Stimulated activated naive B cell treated with anti-CD40 and anti-IgM and Interleukin-4, amounts not matched to agents 10 μg/mL and 1 μg/mL and 100 μg/mL, for 72 hours (primary cell): ENCODE data around the gene RBFOX1.
A peak's percentile ranks its signal among the peaks of the same experiment; 100 is the strongest.

Source experiments
- ATAC-seq, 2 donors: fragments of 150-1000 bp; cut with Tn5 transposase; replicated peaks; 2 replicates each; pipeline ENCODE4 v1.10.0; 2021; ENCODE audit warnings: moderate library complexity in 1 of 2
- DNase-seq: peaks from one replicate; pipeline ENCODE4 v3.0.0; 2021
- H3K27ac Mint-ChIP-seq: one replicate; pipeline ENCODE4 v1.8.0; 2022; ENCODE audit warnings: mild to moderate bottlenecking, mixed read lengths
- H3K27me3 Mint-ChIP-seq, 2 donors: one replicate each; pipeline ENCODE4 v1.8.0; 2022; ENCODE audit warnings: mixed read lengths in 2 of 2
- H3K36me3 Mint-ChIP-seq, 2 donors: one replicate each; pipeline ENCODE4 v1.8.0; 2022; ENCODE audit warnings: mixed read lengths in 2 of 2, mild to moderate bottlenecking in 1 of 2
- H3K4me1 Mint-ChIP-seq, 2 donors: one replicate each; pipeline ENCODE4 v1.8.0; 2022; ENCODE audit warnings: mixed read lengths in 2 of 2, mild to moderate bottlenecking in 1 of 2
- H3K4me3 Mint-ChIP-seq, 2 donors: one replicate each; pipeline ENCODE4 v1.8.0; 2022; ENCODE audit warnings: mild to moderate bottlenecking in 2 of 2, mixed read lengths in 2 of 2, moderate library complexity in 1 of 2
- H3K9me3 Mint-ChIP-seq, 2 donors: one replicate each; pipeline ENCODE4 v1.8.0; 2022; ENCODE audit warnings: mixed read lengths in 2 of 2, mild to moderate bottlenecking in 1 of 2

RBFOX1 gene

DNA sequence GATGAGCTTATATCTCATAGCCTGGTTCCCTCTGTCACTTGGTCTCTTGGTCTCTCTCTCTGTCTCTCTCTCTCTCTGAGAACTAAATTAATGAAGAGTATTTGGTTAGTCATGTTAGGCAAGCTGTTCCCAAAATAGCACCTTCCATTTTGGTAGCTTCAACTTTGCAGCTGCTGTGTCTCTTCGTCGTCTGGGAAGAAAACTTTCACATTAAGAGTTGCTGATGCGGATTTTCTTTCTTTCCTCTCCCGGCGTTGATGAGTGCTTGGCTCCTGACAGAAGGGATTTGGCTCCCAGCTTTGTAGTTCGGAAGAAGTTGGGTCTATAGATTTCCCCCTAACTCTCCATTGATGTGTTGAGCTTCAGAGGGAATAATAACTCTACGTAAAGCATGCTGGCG, at the start of gene RBFOX1:
RBFOX1 (plus strand) TSS at position 235 of the 400 bp plus-strand sequence.
- Mint-ChIP-seq H3K36me3 (no peaks in the 10 kb centered on the region), H3K4me1 (no peaks in the 10 kb centered on the region), H3K9me3 (no peaks in the 10 kb centered on the region), H3K4me3 (no peak within 1 kb of the TSS), H3K27ac (no peak within 1 kb of the TSS), H3K27me3 (no peaks in the 10 kb centered on the region)
- DNase-seq: no peak
- no peak for ATAC-seq

DNA sequence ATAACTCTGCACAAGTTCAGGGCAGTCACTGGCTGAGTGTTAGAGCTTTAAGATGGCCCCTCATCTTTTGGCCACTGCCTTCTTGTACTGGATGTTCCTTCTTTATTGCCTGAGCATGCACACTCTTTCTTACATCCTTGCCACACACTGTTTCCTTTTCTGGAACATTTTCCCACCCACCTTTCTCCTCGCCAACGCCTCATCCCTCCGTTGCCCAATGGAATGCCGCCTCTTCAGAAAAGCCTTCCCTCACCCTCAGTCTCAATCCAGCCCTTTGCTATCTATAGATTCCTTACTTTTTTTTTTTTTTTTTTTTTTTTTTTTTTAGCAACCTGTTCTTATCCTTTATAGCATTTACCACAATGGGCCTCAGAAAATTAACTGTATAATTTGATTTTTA, 47.9 kb upstream of the RBFOX1 start:
- DNase-seq (no peak), ATAC-seq (no peak)
- no peak overlapping the region for H3K4me3 Mint-ChIP-seq
- no peaks in the 10 kb centered on the region for H3K36me3 Mint-ChIP-seq
- H3K27me3 Mint-ChIP-seq: no peaks in the 10 kb centered on the region
- no peak overlapping the region for H3K27ac Mint-ChIP-seq
- peaks cover 4 to 7% of the 10 kb centered on the region in 2 donors for H3K9me3 Mint-ChIP-seq
- no peaks in the 10 kb centered on the region for H3K4me1 Mint-ChIP-seq

DNA sequence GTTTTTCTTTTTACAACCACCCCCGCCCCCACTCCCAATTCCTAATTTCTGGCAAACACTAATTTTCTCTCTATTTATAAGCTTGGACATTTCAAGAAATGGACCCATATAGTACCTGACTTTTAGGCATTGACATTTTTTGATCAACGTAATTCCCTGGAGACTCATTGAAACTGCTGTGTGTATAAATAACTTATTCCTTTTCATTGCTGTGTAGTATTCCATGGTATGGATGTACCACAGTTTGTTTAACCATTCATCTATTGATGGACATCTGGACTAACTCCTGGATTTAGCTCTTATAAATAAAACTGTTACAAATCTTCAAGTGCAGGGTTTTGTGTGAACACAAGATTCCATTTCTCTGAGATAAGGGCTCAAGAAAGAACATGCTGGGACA, 47.1 kb upstream of the RBFOX1 start:
- H3K4me3 Mint-ChIP-seq: no peak overlapping the region
- no peaks in the 10 kb centered on the region for H3K27me3 Mint-ChIP-seq
- ATAC-seq (no peak), DNase-seq (no peak)
- no peaks in the 10 kb centered on the region for H3K36me3 Mint-ChIP-seq
- H3K9me3 Mint-ChIP-seq: peaks cover 4 to 7% of the 10 kb centered on the region in 2 donors
- H3K27ac Mint-ChIP-seq: no peak overlapping the region
- H3K4me1 Mint-ChIP-seq: no peaks in the 10 kb centered on the region

DNA sequence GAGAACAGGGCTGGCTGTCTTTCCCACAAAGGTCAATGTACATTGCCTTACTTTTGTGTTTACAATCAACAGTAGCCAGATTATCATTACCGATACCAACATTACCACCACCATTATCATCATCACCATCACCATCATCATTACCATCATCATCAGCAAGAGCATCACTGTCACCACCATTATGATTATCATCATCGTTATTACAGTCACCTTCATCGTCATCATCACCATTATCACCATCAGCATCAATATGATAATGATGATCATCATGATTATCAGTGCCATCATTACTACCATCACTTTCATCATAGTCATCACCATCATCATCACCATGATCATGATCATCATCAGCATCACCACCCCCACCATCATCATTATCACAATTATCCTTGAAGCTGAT, 43.3 kb upstream of the RBFOX1 start:
- Mint-ChIP-seq H3K36me3 (no peaks in the 10 kb centered on the region), H3K27me3 (no peaks in the 10 kb centered on the region), H3K27ac (no peak overlapping the region), H3K4me1 (no peaks in the 10 kb centered on the region), H3K4me3 (no peak overlapping the region), H3K9me3 (peaks cover 7 to 12% of the 10 kb centered on the region in 2 donors)
- DNase-seq (no peak), ATAC-seq (no peak)

GRCh38 chr16:7290682-7291081, 42.0 kb upstream of the RBFOX1 start:
- Mint-ChIP-seq H3K9me3 (peaks cover 3 to 8% of the 10 kb centered on the region in 2 donors), H3K36me3 (no peaks in the 10 kb centered on the region), H3K27ac (no peak overlapping the region), H3K4me3 (no peak overlapping the region), H3K27me3 (no peaks in the 10 kb centered on the region), H3K4me1 (no peaks in the 10 kb centered on the region)
- DNase-seq (no peak), ATAC-seq (no peak)

- ATAC-seq (no peak), DNase-seq (no peak)
- Mint-ChIP-seq H3K27me3 (no peaks in the 10 kb centered on the region), H3K4me3 (no peak overlapping the region), H3K27ac (no peak overlapping the region), H3K9me3 (peaks cover 3 to 8% of the 10 kb centered on the region in 2 donors), H3K4me1 (no peaks in the 10 kb centered on the region), H3K36me3 (no peaks in the 10 kb centered on the region)
Measured at GRCh38 chr16:7294020-7294419, 38.6 kb upstream of the RBFOX1 start.

DNA sequence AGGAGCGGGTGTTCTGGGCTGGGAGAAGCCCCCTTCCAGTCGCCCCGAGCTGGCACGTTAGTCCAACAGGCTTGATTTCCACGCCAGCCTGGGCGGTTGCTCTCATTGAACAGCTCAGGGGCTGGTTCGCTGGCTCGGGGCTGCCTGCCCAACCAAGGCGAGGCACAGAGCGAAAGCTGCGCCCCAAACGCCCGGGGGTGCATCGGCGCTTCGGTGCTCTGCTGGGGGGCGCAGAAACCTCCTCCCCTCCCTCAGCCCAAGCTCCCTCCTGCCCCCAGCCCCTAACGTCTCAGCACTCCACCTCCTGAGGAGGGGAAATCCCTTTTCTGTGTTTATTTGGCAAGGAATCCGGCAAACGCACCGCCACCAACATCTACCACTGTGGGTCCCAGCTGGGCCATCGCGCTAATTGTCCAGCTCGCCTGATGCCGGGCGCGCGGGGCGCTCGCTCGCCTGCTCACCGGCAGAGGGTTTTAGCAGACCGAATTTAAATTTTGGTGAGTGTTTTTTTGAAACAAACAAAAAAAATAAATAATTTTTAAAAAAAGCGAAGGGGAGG, 29.5 kb upstream of the RBFOX1 start:
- Mint-ChIP-seq H3K27ac (no peak overlapping the region), H3K27me3 (peaks cover 44 to 53% of the 10 kb centered on the region in 2 donors), H3K36me3 (no peaks in the 10 kb centered on the region), H3K9me3 (peaks cover 1 to 9% of the 10 kb centered on the region in 2 donors), H3K4me3 (no peak overlapping the region), H3K4me1 (peaks cover 6 to 7% of the 10 kb centered on the region in 2 donors)
- ATAC-seq (no peak), DNase-seq (no peak)

GRCh38 chr16:7303660-7304200, 28.9 kb upstream of the RBFOX1 start:
- Mint-ChIP-seq H3K27me3 (peaks cover 44 to 53% of the 10 kb centered on the region in 2 donors), H3K4me3 (no peak overlapping the region), H3K4me1 (peaks cover 6 to 7% of the 10 kb centered on the region in 2 donors), H3K9me3 (peaks cover 1 to 9% of the 10 kb centered on the region in 2 donors), H3K27ac (no peak overlapping the region), H3K36me3 (no peaks in the 10 kb centered on the region)
- ATAC-seq: no peak
- no peak for DNase-seq

DNA sequence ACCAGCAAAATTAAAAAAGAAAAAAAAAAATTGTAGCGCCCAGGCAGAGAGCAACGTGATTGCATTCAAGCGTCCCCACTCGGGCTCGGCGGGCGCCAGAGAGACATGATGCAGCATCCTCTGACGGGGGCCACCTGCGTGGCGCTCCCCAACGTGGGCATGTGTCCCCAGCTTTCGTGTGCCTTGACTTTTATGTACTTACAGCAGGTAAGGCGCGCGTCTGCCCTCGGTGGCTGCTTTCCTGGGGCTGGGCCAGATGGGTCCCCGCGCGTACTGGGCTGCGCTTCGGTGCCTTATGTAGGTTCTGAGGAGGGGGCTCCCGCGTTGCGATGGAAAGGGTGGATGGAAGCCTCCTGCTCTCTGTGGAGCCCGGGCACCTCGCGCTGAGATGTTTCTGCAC, 28.4 kb upstream of the RBFOX1 start:
- no peak overlapping the region for H3K27ac Mint-ChIP-seq
- H3K27me3 Mint-ChIP-seq: peaks cover 44 to 53% of the 10 kb centered on the region in 2 donors
- H3K4me3 Mint-ChIP-seq: no peak overlapping the region
- DNase-seq (no peak), ATAC-seq (no peak)
- no peaks in the 10 kb centered on the region for H3K36me3 Mint-ChIP-seq
- peaks cover 1 to 9% of the 10 kb centered on the region in 2 donors for H3K9me3 Mint-ChIP-seq
- H3K4me1 Mint-ChIP-seq: peaks cover 6 to 7% of the 10 kb centered on the region in 2 donors

DNA sequence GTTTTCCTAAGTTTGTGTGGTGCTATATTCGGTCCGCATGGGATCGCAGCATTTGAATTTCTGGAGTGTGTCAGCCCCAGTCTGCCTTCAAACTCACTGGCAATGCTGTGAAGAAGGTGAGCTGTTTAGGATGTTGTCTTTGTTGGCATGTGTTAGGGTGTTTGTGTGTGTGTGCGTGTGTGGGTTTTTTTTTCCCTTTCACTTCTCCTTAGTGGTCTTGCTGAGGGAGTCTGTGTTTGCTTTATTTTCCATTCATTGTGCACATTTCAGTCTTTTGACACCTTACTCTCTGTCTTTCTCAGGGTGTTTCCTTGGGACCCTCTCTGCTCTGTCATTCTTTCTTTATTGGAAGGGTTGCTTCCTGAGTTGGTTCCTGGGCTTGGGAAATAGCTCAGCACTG, 27.7 kb upstream of the RBFOX1 start:
- Mint-ChIP-seq H3K4me1 (peaks cover 6 to 7% of the 10 kb centered on the region in 2 donors), H3K36me3 (no peaks in the 10 kb centered on the region), H3K27ac (no peak overlapping the region), H3K27me3 (peaks cover 44 to 50% of the 10 kb centered on the region in 2 donors), H3K4me3 (no peak overlapping the region), H3K9me3 (peaks cover 1 to 9% of the 10 kb centered on the region in 2 donors)
- ATAC-seq (peak; percentile 51 to 55), DNase-seq (no peak)

DNA sequence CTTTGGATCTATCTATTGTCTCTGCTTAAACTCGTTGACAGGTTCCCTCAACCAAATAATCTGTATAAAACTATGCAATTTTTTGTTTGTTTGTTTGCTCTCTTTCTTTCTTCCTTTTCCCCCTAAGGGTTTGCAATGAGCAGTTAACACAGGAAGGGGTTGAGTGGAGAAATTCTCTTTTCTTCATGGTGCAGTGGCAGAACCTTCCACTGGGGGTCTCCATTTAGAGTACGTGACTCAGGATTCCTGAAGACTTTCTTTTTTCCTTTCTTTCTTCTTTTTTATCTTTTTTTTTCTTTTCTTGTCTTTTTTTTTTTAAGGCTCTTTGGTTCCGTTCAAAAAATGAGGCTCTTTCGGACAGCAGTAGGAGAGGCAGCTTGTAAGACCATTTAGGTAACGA, 19.5 kb upstream of the RBFOX1 start:
- Mint-ChIP-seq H3K4me1 (no peaks in the 10 kb centered on the region), H3K27ac (no peak overlapping the region), H3K27me3 (peaks cover 0 to 13% of the 10 kb centered on the region in 2 donors), H3K4me3 (no peak overlapping the region), H3K9me3 (no peaks in the 10 kb centered on the region), H3K36me3 (no peaks in the 10 kb centered on the region)
- ATAC-seq (no peak), DNase-seq (no peak)

- Mint-ChIP-seq H3K4me3 (no peak overlapping the region), H3K27ac (no peak overlapping the region), H3K9me3 (peaks cover 0 to 1% of the 10 kb centered on the region in 2 donors), H3K27me3 (peaks cover 0 to 13% of the 10 kb centered on the region in 2 donors), H3K4me1 (no peaks in the 10 kb centered on the region), H3K36me3 (no peaks in the 10 kb centered on the region)
- no peak for DNase-seq
- no peak for ATAC-seq
Measured at GRCh38 chr16:7314163-7314562, 18.5 kb upstream of the RBFOX1 start.

DNA sequence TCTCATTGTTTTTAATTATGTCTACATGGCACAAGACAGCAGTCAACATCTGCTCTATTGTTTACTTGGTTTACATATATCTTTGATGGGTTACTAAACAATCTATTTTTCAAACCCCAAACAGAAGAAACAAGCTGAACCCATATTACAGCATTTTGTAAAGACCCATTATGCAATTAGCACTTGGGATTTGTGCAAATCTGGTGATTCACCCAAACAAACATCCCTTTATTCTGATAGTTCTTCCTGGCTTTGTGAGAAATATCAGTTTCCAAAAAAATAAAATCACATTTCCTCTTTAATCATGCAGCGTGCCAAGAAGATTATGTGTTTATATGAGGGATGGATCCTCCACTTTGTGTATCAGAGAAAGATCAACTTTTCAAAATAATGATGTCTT, 16.8 kb upstream of the RBFOX1 start:
- no peaks in the 10 kb centered on the region for H3K36me3 Mint-ChIP-seq
- no peaks in the 10 kb centered on the region for H3K4me1 Mint-ChIP-seq
- ATAC-seq (no peak), DNase-seq (no peak)
- H3K4me3 Mint-ChIP-seq: no peak overlapping the region
- peaks cover 0 to 13% of the 10 kb centered on the region in 2 donors for H3K27me3 Mint-ChIP-seq
- H3K9me3 Mint-ChIP-seq: peaks cover 0 to 4% of the 10 kb centered on the region in 2 donors
- no peak overlapping the region for H3K27ac Mint-ChIP-seq

- no peak overlapping the region for H3K27ac Mint-ChIP-seq
- H3K4me1 Mint-ChIP-seq: no peaks in the 10 kb centered on the region
- H3K36me3 Mint-ChIP-seq: no peaks in the 10 kb centered on the region
- H3K9me3 Mint-ChIP-seq: peaks cover 0 to 4% of the 10 kb centered on the region in 2 donors
- H3K4me3 Mint-ChIP-seq: no peak overlapping the region
- ATAC-seq (no peak), DNase-seq (no peak)
- H3K27me3 Mint-ChIP-seq: peaks cover 0 to 13% of the 10 kb centered on the region in 2 donors
Measured at GRCh38 chr16:7316281-7316888, 16.3 kb upstream of the RBFOX1 start.

GRCh38 chr16:7317982-7318381, 14.7 kb upstream of the RBFOX1 start:
- DNase-seq: no peak
- Mint-ChIP-seq H3K4me3 (no peak overlapping the region), H3K27me3 (peaks cover 0 to 13% of the 10 kb centered on the region in 2 donors), H3K9me3 (peaks cover 0 to 6% of the 10 kb centered on the region in 2 donors), H3K27ac (no peak overlapping the region), H3K4me1 (no peaks in the 10 kb centered on the region), H3K36me3 (no peaks in the 10 kb centered on the region)
- ATAC-seq: no peak
